ENCODE measurements around the gene CD22. TPM values are rescaled to one million over a fixed set of nuclear protein-coding genes. Genes with fewer than 3 reads are reported as not detected.
"Not testable (repeated sequence)": the region's sequence is repeated elsewhere in the genome, so short reads cannot be mapped to it uniquely, and the experiment has no call there.

CD22 gene
- total RNA-seq, 1 donor from 2014 or later, result 4.7 TPM

- no peaks in the 10 kb centered on the region for H3K9me3 ChIP-seq (ENCODE audit: control insufficient read depth in 3 of 3, low read length in 3 of 3)
- no peak overlapping the region for H3K4me3 ChIP-seq (ENCODE audit: low read length in 3 of 3)
- H3K9ac ChIP-seq (ENCODE audit: low read depth in 1 of 3, low read length in 3 of 3), result no peak overlapping the region
- no peaks in the 10 kb centered on the region for H3K36me3 ChIP-seq (ENCODE audit: control insufficient read depth in 3 of 3, insufficient read depth in 3 of 3, low read length in 3 of 3)
- H3K4me1 ChIP-seq (ENCODE audit: control insufficient read depth in 3 of 3, insufficient read depth in 3 of 3, low read length in 3 of 3), result peaks cover 0 to 3% (median 0%) of the 10 kb centered on the region in 3 donors
- peaks cover 7 to 30% (median 30%) of the 10 kb centered on the region in 3 donors for H3K27me3 ChIP-seq (ENCODE audit: control insufficient read depth in 3 of 3, insufficient read depth in 3 of 3, low read length in 3 of 3)
- H3K27ac ChIP-seq (ENCODE audit: low read depth, low read length), result no peak overlapping the region
Measured at GRCh38 chr19:35352448-35353304, 23.7 kb downstream of the CD22 start.

- Histone ChIP-seq H3K9ac (ENCODE audit: low read depth in 1 of 3, low read length in 3 of 3) (no peak overlapping the region), H3K4me1 (ENCODE audit: control insufficient read depth in 3 of 3, insufficient read depth in 3 of 3, low read length in 3 of 3) (peaks cover 0 to 3% (median 2%) of the 10 kb centered on the region in 3 donors), H3K27me3 (ENCODE audit: control insufficient read depth in 3 of 3, insufficient read depth in 3 of 3, low read length in 3 of 3) (peaks cover 7 to 29% (median 28%) of the 10 kb centered on the region in 3 donors), H3K9me3 (ENCODE audit: control insufficient read depth in 3 of 3, low read length in 3 of 3) (no peaks in the 10 kb centered on the region), H3K4me3 (ENCODE audit: low read length in 3 of 3) (no peak overlapping the region), H3K27ac (ENCODE audit: low read depth, low read length) (no peak overlapping the region), H3K36me3 (ENCODE audit: control insufficient read depth in 3 of 3, insufficient read depth in 3 of 3, low read length in 3 of 3) (no peaks in the 10 kb centered on the region)
Measured at GRCh38 chr19:35353635-35354034, 24.6 kb downstream of the CD22 start.

- no peaks in the 10 kb centered on the region for H3K36me3 ChIP-seq (ENCODE audit: control insufficient read depth in 3 of 3, insufficient read depth in 3 of 3, low read length in 3 of 3)
- H3K27ac ChIP-seq (ENCODE audit: low read depth, low read length), result no peak overlapping the region
- H3K4me1 ChIP-seq (ENCODE audit: control insufficient read depth in 3 of 3, insufficient read depth in 3 of 3, low read length in 3 of 3), result peaks cover 0 to 3% (median 2%) of the 10 kb centered on the region in 3 donors
- no peaks in the 10 kb centered on the region for H3K9me3 ChIP-seq (ENCODE audit: control insufficient read depth in 3 of 3, low read length in 3 of 3)
- H3K9ac ChIP-seq (ENCODE audit: low read depth in 1 of 3, low read length in 3 of 3), result no peak overlapping the region
- H3K27me3 ChIP-seq (ENCODE audit: control insufficient read depth in 3 of 3, insufficient read depth in 3 of 3, low read length in 3 of 3), result peaks cover 4 to 25% (median 23%) of the 10 kb centered on the region in 3 donors
- H3K4me3 ChIP-seq (ENCODE audit: low read length in 3 of 3), result no peak overlapping the region
Measured at GRCh38 chr19:35354898-35355297, 25.9 kb downstream of the CD22 start.

GRCh38 chr19:35355791-35356460, 26.9 kb downstream of the CD22 start:
- H3K27ac ChIP-seq (ENCODE audit: low read depth, low read length), result no peak overlapping the region
- no peak overlapping the region for H3K9ac ChIP-seq (ENCODE audit: low read depth in 1 of 3, low read length in 3 of 3)
- H3K27me3 ChIP-seq (ENCODE audit: control insufficient read depth in 3 of 3, insufficient read depth in 3 of 3, low read length in 3 of 3), result peaks cover 4 to 23% (median 19%) of the 10 kb centered on the region in 3 donors
- H3K36me3 ChIP-seq (ENCODE audit: control insufficient read depth in 3 of 3, insufficient read depth in 3 of 3, low read length in 3 of 3), result no peaks in the 10 kb centered on the region
- H3K4me3 ChIP-seq (ENCODE audit: low read length in 3 of 3), result no peak overlapping the region
- peaks cover 0 to 3% (median 2%) of the 10 kb centered on the region in 3 donors for H3K4me1 ChIP-seq (ENCODE audit: control insufficient read depth in 3 of 3, insufficient read depth in 3 of 3, low read length in 3 of 3)
- no peaks in the 10 kb centered on the region for H3K9me3 ChIP-seq (ENCODE audit: control insufficient read depth in 3 of 3, low read length in 3 of 3)

- H3K4me3 ChIP-seq (ENCODE audit: low read length in 3 of 3), result no peak within 1 kb of the TSS
Measured at GRCh38 chr19:35357867-35358573, 29.0 kb downstream of the CD22 start, which contains the start of gene FFAR3. Gene FFAR3 (plus strand): TSS chr19:35358460. CDS start chr19:35358891, 431 bp downstream.

GRCh38 chr19:35358834-35359233, 29.8 kb downstream of the CD22 start:
- not testable (repeated sequence) for H3K9ac ChIP-seq (ENCODE audit: low read depth in 1 of 3, low read length in 3 of 3); H3K4me1 ChIP-seq (ENCODE audit: control insufficient read depth in 3 of 3, insufficient read depth in 3 of 3, low read length in 3 of 3); H3K27ac ChIP-seq (ENCODE audit: low read depth, low read length); H3K4me3 ChIP-seq (ENCODE audit: low read length in 3 of 3); H3K27me3 ChIP-seq (ENCODE audit: control insufficient read depth in 3 of 3, insufficient read depth in 3 of 3, low read length in 3 of 3); H3K9me3 ChIP-seq (ENCODE audit: control insufficient read depth in 3 of 3, low read length in 3 of 3); H3K36me3 ChIP-seq (ENCODE audit: control insufficient read depth in 3 of 3, insufficient read depth in 3 of 3, low read length in 3 of 3)

More at GRCh38 chr19:35357867-35358573, 29.0 kb downstream of the CD22 start, which contains the start of gene FFAR3:
- no peaks in the 10 kb centered on the region for H3K36me3 ChIP-seq (ENCODE audit: control insufficient read depth in 3 of 3, insufficient read depth in 3 of 3, low read length in 3 of 3)
- H3K27ac ChIP-seq (ENCODE audit: low read depth, low read length), result no peak within 1 kb of the TSS
- H3K9ac ChIP-seq (ENCODE audit: low read depth in 1 of 3, low read length in 3 of 3), result no peak within 1 kb of the TSS
- H3K4me1 ChIP-seq (ENCODE audit: control insufficient read depth in 3 of 3, insufficient read depth in 3 of 3, low read length in 3 of 3), result peaks cover 0 to 3% (median 2%) of the 10 kb centered on the region in 3 donors
- H3K9me3 ChIP-seq (ENCODE audit: control insufficient read depth in 3 of 3, low read length in 3 of 3), result no peaks in the 10 kb centered on the region
- peaks cover 0 to 12% (median 7%) of the 10 kb centered on the region in 3 donors for H3K27me3 ChIP-seq (ENCODE audit: control insufficient read depth in 3 of 3, insufficient read depth in 3 of 3, low read length in 3 of 3)

- H3K9me3 ChIP-seq (ENCODE audit: control insufficient read depth in 3 of 3, low read length in 3 of 3); H3K4me1 ChIP-seq (ENCODE audit: control insufficient read depth in 3 of 3, insufficient read depth in 3 of 3, low read length in 3 of 3); H3K36me3 ChIP-seq (ENCODE audit: control insufficient read depth in 3 of 3, insufficient read depth in 3 of 3, low read length in 3 of 3); H3K4me3 ChIP-seq (ENCODE audit: low read length in 3 of 3); H3K27me3 ChIP-seq (ENCODE audit: control insufficient read depth in 3 of 3, insufficient read depth in 3 of 3, low read length in 3 of 3); H3K27ac ChIP-seq (ENCODE audit: low read depth, low read length); H3K9ac ChIP-seq (ENCODE audit: low read depth in 1 of 3, low read length in 3 of 3): not testable (repeated sequence)
Measured at GRCh38 chr19:35359395-35359794, 30.4 kb downstream of the CD22 start.

GRCh38 chr19:35360081-35360480, 31.1 kb downstream of the CD22 start:
- H3K4me3 ChIP-seq (ENCODE audit: low read length in 3 of 3); H3K27me3 ChIP-seq (ENCODE audit: control insufficient read depth in 3 of 3, insufficient read depth in 3 of 3, low read length in 3 of 3); H3K27ac ChIP-seq (ENCODE audit: low read depth, low read length); H3K9me3 ChIP-seq (ENCODE audit: control insufficient read depth in 3 of 3, low read length in 3 of 3); H3K9ac ChIP-seq (ENCODE audit: low read depth in 1 of 3, low read length in 3 of 3); H3K36me3 ChIP-seq (ENCODE audit: control insufficient read depth in 3 of 3, insufficient read depth in 3 of 3, low read length in 3 of 3); H3K4me1 ChIP-seq (ENCODE audit: control insufficient read depth in 3 of 3, insufficient read depth in 3 of 3, low read length in 3 of 3): not testable (repeated sequence)

GRCh38 chr19:35360880-35361420, 32.0 kb downstream of the CD22 start:
- H3K27ac ChIP-seq (ENCODE audit: low read depth, low read length), result no peak overlapping the region
- no peak overlapping the region for H3K4me3 ChIP-seq (ENCODE audit: low read length in 3 of 3)
- no peak overlapping the region for H3K9ac ChIP-seq (ENCODE audit: low read depth in 1 of 3, low read length in 3 of 3)
- H3K9me3 ChIP-seq (ENCODE audit: control insufficient read depth in 3 of 3, low read length in 3 of 3), result no peaks in the 10 kb centered on the region
- no peaks in the 10 kb centered on the region for H3K36me3 ChIP-seq (ENCODE audit: control insufficient read depth in 3 of 3, insufficient read depth in 3 of 3, low read length in 3 of 3)
- H3K27me3 ChIP-seq (ENCODE audit: control insufficient read depth in 3 of 3, insufficient read depth in 3 of 3, low read length in 3 of 3), result peaks cover 0 to 6% (median 3%) of the 10 kb centered on the region in 3 donors
- H3K4me1 ChIP-seq (ENCODE audit: control insufficient read depth in 3 of 3, insufficient read depth in 3 of 3, low read length in 3 of 3), result peaks cover 0 to 3% (median 2%) of the 10 kb centered on the region in 3 donors

Data from skeletal muscle tissue (tissue), 4 donors.